Immature natural killer cell (primary cell): ENCODE data around the gene HSPA8. TPM values are rescaled to one million over a fixed set of nuclear protein-coding genes. Genes with fewer than 3 reads are reported as not detected.
A peak's percentile ranks its signal among the peaks of the same experiment; 100 is the strongest.
"Not testable (repeated sequence)": the region's sequence is repeated elsewhere in the genome, so short reads cannot be mapped to it uniquely, and the experiment has no call there.

Experiments
- DNase-seq, 3 donors: peaks; one replicate each; pipeline ENCODE4 v3.0.0; 2022; ENCODE audit warnings: mixed read lengths in 1 of 3
- H3K27ac Mint-ChIP-seq, 6 donors: one replicate each; pipeline ENCODE4 v1.8.0; 2020; ENCODE audit warnings: mixed read lengths in 6 of 6, mild to moderate bottlenecking in 5 of 6, inconsistent platforms in 4 of 6, moderate library complexity in 3 of 6
- H3K27me3 Mint-ChIP-seq, 3 donors: one replicate each; pipeline ENCODE4 v1.8.0; 2020 to 2021; ENCODE audit warnings: low read depth in 3 of 3, mild to moderate bottlenecking in 3 of 3, mixed read lengths in 3 of 3, moderate library complexity in 3 of 3, inconsistent platforms in 1 of 3
- H3K36me3 Mint-ChIP-seq, 3 donors: one replicate each; pipeline ENCODE4 v1.8.0; 2020; ENCODE audit warnings: mixed read lengths in 3 of 3, inconsistent platforms in 2 of 3, mild to moderate bottlenecking in 2 of 3
- H3K4me1 Mint-ChIP-seq, 2 donors: one replicate each; pipeline ENCODE4 v1.8.0; 2020; ENCODE audit warnings: inconsistent platforms in 2 of 2, mild to moderate bottlenecking in 2 of 2, mixed read lengths in 2 of 2, moderate library complexity in 1 of 2
- H3K4me3 Mint-ChIP-seq, 5 donors: one replicate each; pipeline ENCODE4 v1.8.0; 2020; ENCODE audit warnings: mild to moderate bottlenecking in 5 of 5, mixed read lengths in 5 of 5, inconsistent platforms in 3 of 5, moderate library complexity in 3 of 5
- H3K9me3 Mint-ChIP-seq, 6 donors: one replicate each; pipeline ENCODE4 v1.8.0; 2020; ENCODE audit warnings: mild to moderate bottlenecking in 6 of 6, mixed read lengths in 6 of 6, inconsistent platforms in 4 of 6, moderate library complexity in 3 of 6
- polyA plus RNA-seq, 3 donors: library from polyadenylated mRNA; unstranded; fragments of 300-500 nt; fragmentation: Illumina TruSeq; gene quantifications; one replicate each; pipeline ENCODE4 v1.2.3, GENCODE V29; 2021

HSPA8 gene
- polyA plus RNA-seq = 1,000 to 10,000 TPM in 1 of 3 donors, 100 to 1,000 TPM in 2; 797 to 1,150 (median 908) TPM

DNA sequence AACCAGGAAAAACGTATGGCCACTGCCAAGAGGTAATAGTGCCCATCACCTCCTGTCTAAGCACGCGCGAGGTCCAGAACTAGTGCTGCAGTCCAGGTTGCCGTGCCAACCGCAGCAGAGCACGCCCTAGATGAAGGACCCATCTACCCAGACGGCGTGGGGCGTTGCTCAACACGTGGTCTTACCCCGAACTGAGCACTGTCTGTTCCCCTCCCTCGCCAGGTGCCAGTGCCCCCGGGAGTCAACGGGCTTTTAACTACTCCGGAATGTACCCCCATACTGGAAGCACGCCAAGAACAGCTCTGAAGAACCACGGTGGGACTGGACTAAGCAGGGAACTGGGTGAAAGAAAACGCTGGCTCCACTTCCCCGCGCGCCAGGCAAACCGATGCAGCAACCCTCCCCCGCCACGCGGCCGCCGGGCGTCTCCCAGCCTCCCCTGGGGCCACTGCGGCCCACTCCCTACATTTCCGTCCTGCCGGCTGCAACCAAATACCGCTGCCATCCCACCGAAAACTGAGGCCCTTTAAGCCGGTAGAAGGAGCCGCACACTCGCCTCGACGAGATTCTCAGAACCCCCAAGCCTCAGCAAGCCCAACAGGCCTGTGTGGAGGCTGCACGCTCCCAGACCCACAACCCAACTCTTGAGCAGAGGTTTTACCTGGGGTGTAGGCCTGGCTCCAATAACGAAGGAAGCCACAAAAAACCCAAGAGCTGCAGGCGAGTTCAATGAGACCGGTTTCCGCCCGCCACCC is at the start of gene HSPA8:
Gene HSPA8, minus strand, starts transcription at position 734 of the 755 bp plus-strand sequence. CDS start 812 bp downstream, outside the sequence.
- H3K9me3 Mint-ChIP-seq = no peaks in the 10 kb centered on the region
- H3K27me3 Mint-ChIP-seq = peaks cover 23 to 37% (median 29%) of the 10 kb centered on the region in 3 donors
- H3K4me3 Mint-ChIP-seq = peak within 1 kb of the TSS; percentile 88 to 100 (median 99)
- peaks cover 77 to 78% of the 10 kb centered on the region in 2 donors for H3K4me1 Mint-ChIP-seq
- DNase-seq = peak; percentile 63 to 68 (median 67)
- H3K36me3 Mint-ChIP-seq = peaks cover 35 to 55% (median 47%) of the 10 kb centered on the region in 3 donors
- H3K27ac Mint-ChIP-seq = peak within 1 kb of the TSS; percentile 96 to 100 (median 98)

DNA sequence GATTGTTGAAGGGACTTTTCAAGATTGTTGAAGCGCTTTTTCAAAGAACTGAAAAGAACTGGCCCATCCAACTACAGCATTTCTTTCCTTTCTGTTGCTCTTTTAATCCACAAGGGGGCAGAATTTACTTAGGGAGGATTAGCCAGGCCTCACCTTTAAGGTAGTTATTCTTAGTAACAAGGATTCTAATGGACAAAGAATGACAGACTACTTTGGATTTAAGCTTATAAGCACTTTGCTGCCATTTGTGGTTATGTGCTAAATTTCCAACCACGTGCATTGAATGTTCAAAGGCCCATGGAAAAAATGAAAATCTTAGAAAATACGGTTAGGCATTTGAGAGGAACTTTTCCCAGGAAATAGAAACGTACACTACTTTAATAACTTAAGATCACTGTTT is 49.5 kb upstream of the HSPA8 start:
- H3K27me3 Mint-ChIP-seq = peaks cover 0 to 4% (median 2%) of the 10 kb centered on the region in 3 donors
- peak; percentile 9 to 37 (median 33) for DNase-seq
- no peaks in the 10 kb centered on the region for H3K9me3 Mint-ChIP-seq
- peaks cover 5 to 12% of the 10 kb centered on the region in 2 donors for H3K4me1 Mint-ChIP-seq
- H3K4me3 Mint-ChIP-seq = no peak overlapping the region
- peaks cover 0 to 7% (median 4%) of the 10 kb centered on the region in 3 donors for H3K36me3 Mint-ChIP-seq
- H3K27ac Mint-ChIP-seq = no peak overlapping the region

DNA sequence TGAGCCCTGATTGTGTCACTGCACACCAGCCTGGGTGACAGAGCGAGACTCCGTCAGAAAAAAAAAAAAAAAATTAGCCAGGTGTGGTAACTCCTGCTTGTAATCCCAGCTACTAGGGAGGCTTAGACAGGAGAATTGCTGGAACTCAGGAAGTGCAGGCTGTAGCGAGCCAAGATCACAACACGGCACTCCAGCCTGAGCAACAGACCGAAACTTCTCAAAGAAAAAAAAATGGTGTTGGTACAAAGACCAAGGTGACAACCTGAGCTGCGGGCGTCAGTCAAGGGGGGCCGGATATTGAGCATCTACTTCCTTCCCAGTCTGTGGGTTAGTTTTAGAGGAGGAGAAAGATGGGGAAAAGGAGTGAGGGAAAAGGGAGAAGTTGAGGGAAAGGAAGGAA is 48.5 kb upstream of the HSPA8 start:
- Mint-ChIP-seq H3K27me3 (peaks cover 0 to 4% (median 2%) of the 10 kb centered on the region in 3 donors), H3K9me3 (no peaks in the 10 kb centered on the region), H3K4me3 (peak overlapping the region in 2 of 5 donors; percentile 1 to 30), H3K27ac (peak overlapping the region in 3 of 6 donors; percentile 20 to 71 (median 48)), H3K36me3 (peaks cover 0 to 7% (median 4%) of the 10 kb centered on the region in 3 donors), H3K4me1 (peaks cover 5 to 12% of the 10 kb centered on the region in 2 donors)
- peak in 1 of 3 donors; percentile 21 for DNase-seq

DNA sequence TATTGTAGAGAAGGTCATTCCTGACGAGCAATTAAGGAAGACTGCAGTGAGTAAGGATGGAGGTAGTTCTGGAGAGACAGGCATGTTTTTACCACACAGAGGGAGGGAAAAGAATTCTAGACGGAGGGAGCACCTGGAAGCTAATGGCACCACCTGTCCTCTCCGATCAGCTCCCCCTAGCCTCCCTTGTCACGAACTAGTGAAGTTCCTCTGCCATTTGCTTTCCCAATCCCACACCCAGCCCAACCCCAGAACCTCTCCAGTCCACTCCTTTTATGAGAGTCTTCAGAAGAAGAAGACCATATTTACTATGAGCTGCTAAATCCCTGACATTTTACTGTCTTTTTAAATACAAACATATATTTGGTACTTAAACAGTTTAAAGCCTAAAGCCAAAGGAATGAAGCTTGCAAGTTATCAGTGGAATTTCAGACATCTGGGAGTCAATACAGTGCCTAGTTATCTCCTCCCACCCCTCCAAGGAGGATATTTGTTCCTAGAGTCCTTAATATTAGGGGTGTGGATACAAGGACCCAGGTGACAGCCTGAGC is 46.1 kb upstream of the HSPA8 start:
- Mint-ChIP-seq H3K27me3 (peaks cover 2 to 4% (median 2%) of the 10 kb centered on the region in 3 donors), H3K9me3 (no peaks in the 10 kb centered on the region), H3K4me1 (peaks cover 9 to 18% of the 10 kb centered on the region in 2 donors), H3K36me3 (peaks cover 0 to 7% (median 4%) of the 10 kb centered on the region in 3 donors), H3K27ac (no peak overlapping the region), H3K4me3 (no peak overlapping the region)
- no peak for DNase-seq

DNA sequence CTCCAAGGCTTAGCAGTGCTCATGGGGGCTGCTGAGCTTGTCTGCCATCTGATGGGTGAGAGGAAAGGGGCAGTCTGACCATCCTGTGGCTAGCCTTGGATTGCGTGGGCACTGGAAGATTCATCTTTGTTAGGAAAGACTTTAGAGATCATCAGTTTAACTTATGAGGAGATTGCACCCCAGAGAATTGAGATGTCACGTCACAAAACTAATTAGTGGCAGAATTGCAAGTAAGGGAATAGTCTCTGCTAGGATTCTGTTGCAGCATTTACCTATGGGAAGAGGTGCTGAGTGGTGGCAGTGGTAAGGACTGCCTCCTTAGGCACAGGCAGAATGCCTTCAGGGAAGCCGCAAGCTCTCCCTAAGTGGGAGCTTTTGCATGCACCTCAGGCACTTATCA is 42.8 kb upstream of the HSPA8 start:
- H3K36me3 Mint-ChIP-seq = peaks cover 0 to 7% (median 6%) of the 10 kb centered on the region in 3 donors
- H3K9me3 Mint-ChIP-seq = no peaks in the 10 kb centered on the region
- no peak overlapping the region for H3K4me3 Mint-ChIP-seq
- peaks cover 0 to 3% (median 2%) of the 10 kb centered on the region in 3 donors for H3K27me3 Mint-ChIP-seq
- H3K27ac Mint-ChIP-seq = no peak overlapping the region
- H3K4me1 Mint-ChIP-seq = peaks cover 4 to 7% of the 10 kb centered on the region in 2 donors
- DNase-seq = no peak

DNA sequence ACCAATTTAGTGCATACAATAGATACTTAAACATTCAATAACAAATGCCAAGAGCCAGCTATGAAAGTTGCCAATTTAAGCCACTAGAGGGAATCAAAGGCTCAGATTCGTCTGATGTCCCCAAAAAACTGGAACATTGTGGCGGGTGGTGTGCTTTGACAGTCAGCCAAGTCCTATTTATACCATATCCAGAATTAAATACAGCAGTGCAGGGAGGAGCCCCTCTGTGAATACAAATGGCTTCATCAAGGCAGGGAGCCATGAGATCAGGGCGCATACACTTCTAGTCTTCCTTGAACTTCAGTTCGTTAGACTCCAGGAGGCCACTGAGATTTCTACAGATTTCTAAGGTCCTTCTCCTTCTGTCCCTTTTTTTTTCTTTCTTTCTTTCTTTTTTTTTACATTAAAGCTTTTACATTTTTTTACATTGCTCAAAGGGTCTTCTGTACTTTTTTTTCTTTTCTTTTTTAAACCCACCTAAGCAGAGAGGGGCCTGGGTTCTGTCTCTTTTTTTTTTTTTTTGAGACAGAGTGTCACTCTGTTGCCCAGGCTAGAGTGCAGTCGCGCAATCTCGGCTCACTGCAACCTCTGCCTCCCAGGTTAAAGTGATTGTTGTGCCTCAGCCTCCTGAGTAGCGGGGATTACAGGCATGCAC is 41.5 kb upstream of the HSPA8 start:
- peak overlapping the region in 1 of 6 donors; percentile 7 for H3K27ac Mint-ChIP-seq
- H3K36me3 Mint-ChIP-seq = peaks cover 0 to 14% (median 11%) of the 10 kb centered on the region in 3 donors
- DNase-seq = peak; percentile 10 to 31 (median 21)
- H3K27me3 Mint-ChIP-seq = peaks cover 0 to 3% (median 2%) of the 10 kb centered on the region in 3 donors
- no peak overlapping the region for H3K4me3 Mint-ChIP-seq
- no peaks in the 10 kb centered on the region for H3K9me3 Mint-ChIP-seq
- H3K4me1 Mint-ChIP-seq = peaks cover 4 to 7% of the 10 kb centered on the region in 2 donors

DNA sequence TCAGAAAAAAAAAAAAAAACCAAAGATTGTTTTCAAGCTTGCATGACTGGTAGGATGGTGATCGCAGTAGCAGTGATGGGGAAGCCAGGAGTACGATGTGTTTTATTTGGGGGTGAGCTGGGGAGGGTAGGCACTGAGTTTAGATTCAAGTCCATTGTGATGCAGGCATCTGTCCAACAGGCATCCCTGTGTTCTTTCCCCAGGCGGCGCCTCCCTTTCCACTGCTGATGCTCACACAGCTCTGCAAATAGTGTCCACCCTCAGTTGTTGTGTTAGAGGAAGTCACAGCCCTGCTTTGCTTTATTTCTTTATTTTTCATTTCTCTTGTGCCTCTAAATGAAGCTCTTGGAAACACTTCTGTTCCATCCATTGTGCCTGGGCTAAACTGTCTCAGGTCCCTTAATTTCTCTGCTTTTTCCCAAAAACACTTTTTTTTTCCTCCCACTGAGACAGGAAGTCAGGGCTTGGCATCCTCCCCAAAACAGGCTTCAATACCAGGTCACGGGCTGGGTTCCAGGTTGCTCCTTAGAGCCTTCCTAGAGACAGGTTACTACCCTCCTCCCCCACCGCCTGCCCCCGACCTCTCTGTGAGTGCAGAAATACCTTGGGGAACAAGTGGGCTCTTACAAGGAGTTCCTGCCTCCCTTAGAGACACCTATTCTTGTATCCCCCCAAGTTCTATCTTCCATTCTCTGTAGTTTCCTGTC is 38.6 kb upstream of the HSPA8 start:
- H3K27me3 Mint-ChIP-seq = peaks cover 0 to 6% (median 2%) of the 10 kb centered on the region in 3 donors
- peaks cover 4 to 16% (median 8%) of the 10 kb centered on the region in 3 donors for H3K36me3 Mint-ChIP-seq
- H3K27ac Mint-ChIP-seq = peak overlapping the region in 1 of 6 donors; percentile 12
- H3K4me3 Mint-ChIP-seq = no peak overlapping the region
- H3K4me1 Mint-ChIP-seq = peaks cover 4 to 7% of the 10 kb centered on the region in 2 donors
- DNase-seq = no peak
- no peaks in the 10 kb centered on the region for H3K9me3 Mint-ChIP-seq

DNA sequence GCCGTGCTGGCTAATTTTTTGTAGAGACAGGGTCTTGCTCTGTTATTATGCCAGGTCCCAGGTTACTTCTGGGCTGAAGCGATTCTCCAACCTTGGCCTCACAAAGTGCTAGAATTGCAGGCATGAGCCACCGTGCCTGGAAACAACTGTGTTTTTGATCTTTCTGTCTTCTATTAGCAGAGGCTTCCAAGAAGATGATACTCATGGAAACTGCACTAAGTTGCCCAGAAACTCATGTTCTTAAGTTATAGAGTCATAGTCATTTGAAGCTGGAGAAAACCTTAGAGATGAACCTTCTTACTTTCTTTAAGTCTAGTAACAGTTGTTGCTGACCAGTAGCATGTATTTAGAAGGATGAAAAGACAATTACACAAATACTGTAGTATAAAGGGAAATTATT is 37.1 kb upstream of the HSPA8 start:
- Mint-ChIP-seq H3K27ac (no peak overlapping the region), H3K36me3 (peaks cover 4 to 16% (median 10%) of the 10 kb centered on the region in 3 donors), H3K4me3 (no peak overlapping the region)

DNA sequence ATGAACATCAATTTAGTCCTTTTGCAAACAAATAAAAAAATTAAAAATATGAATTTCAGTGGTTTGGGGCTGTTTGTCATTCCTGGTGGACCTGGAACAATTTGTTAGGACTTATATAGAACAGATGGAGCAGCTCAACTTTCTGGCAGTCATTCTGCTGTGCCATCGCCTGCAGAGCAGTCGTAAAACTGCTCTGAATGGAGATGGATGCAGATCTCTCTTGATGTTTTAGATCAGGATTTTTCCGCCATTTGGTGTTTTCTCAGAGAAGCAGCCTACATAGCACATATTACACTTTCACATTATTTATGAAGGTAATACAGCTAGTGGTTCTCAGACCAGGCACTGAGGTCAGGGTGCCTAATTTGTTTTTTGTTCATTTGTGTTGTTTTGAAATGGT is 31.8 kb upstream of the HSPA8 start:
- no peak overlapping the region for H3K4me3 Mint-ChIP-seq
- no peak for DNase-seq
- no peak overlapping the region for H3K27ac Mint-ChIP-seq
- H3K27me3 Mint-ChIP-seq = peaks cover 0 to 3% (median 2%) of the 10 kb centered on the region in 3 donors
- H3K9me3 Mint-ChIP-seq = no peaks in the 10 kb centered on the region
- peaks cover 3% of the 10 kb centered on the region in 2 donors for H3K4me1 Mint-ChIP-seq
- H3K36me3 Mint-ChIP-seq = peaks cover 0 to 10% (median 7%) of the 10 kb centered on the region in 3 donors

More for the DNA sequence above, 37.1 kb upstream of the HSPA8 start:
- Mint-ChIP-seq H3K27me3 (peaks cover 0 to 6% (median 2%) of the 10 kb centered on the region in 3 donors), H3K4me1 (peaks cover 4 to 7% of the 10 kb centered on the region in 2 donors), H3K9me3 (no peaks in the 10 kb centered on the region)
- no peak for DNase-seq

DNA sequence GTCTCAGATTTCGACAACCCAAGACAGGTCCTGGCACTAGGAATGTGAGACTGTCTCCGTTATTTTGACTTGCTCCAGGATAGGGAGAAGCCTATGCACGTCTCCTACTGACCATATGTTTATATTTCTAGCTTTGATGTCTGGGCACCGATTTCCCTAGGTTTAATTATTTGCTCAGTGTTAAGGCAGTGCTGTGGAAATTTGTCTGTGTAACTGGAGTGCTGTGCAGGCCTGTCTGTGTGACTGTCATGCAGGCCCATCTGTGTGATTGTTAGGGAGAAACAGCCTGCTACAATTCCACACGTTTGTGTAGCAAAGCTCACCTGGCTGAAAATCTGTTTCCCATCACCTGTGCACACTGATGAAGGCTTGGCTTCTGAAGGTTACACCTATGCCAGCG is 29.6 kb upstream of the HSPA8 start:
- Mint-ChIP-seq H3K27ac (peak overlapping the region in 3 of 6 donors; percentile 9 to 62 (median 18)), H3K4me3 (no peak overlapping the region), H3K4me1 (peaks cover 22% of the 10 kb centered on the region in 2 donors), H3K9me3 (no peaks in the 10 kb centered on the region), H3K36me3 (peaks cover 0 to 3% (median 0%) of the 10 kb centered on the region in 3 donors), H3K27me3 (peaks cover 2% of the 10 kb centered on the region in 3 donors)
- DNase-seq = no peak

DNA sequence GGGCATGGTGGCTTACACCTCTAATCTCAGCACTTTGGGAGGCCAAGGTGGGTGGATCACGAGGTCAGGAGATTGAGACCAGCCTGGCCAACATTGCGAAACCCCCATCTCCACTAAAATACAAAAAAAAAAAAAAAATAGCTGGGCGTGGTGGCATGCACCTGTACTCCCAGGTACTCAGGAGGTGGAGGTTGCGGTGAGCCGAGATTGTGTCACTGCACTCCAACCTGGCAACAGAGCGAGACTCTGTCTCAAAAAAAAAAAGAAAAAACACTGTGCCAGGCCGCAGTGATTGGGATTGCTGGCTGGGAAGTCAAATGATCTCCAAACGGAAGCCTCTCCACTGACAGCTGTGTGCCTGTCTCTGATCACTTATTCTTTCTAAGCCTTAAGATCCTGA is 28.2 kb upstream of the HSPA8 start:
- DNase-seq, H3K36me3 Mint-ChIP-seq, H3K9me3 Mint-ChIP-seq, H3K4me3 Mint-ChIP-seq, H3K27me3 Mint-ChIP-seq: not testable (repeated sequence)
- H3K27ac Mint-ChIP-seq = peak overlapping the region in 2 of 6 donors; percentile 53 to 71
- H3K4me1 Mint-ChIP-seq = peaks cover 27 to 28% of the 10 kb centered on the region in 2 donors

DNA sequence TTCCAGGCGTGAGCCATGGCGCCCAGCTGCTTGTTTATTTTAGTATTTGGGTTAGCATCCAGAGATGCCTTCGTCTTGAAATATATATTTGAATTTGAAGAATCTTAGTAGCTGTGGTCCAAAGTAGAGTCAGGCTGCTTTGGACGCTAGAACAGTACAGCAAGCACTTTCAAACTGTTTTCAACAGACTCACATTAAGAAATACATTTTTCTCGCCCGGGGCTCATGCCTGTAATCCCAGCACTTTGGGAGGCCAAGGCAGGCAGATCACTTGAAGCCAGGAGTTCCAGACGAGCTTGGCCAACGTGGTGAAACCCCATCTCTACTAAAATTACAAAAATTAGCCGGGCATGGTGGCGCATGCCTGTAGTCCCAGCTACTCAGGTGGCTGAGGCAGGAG is 27.0 kb upstream of the HSPA8 start:
- not testable (repeated sequence) for DNase-seq, H3K27me3 Mint-ChIP-seq, H3K36me3 Mint-ChIP-seq, H3K9me3 Mint-ChIP-seq
- Mint-ChIP-seq H3K4me1 (peaks cover 28 to 29% of the 10 kb centered on the region in 2 donors), H3K27ac (peak overlapping the region in 4 of 6 donors; percentile 32 to 94 (median 76)), H3K4me3 (peak overlapping the region in 2 of 5 donors; percentile 12 to 25)

DNA sequence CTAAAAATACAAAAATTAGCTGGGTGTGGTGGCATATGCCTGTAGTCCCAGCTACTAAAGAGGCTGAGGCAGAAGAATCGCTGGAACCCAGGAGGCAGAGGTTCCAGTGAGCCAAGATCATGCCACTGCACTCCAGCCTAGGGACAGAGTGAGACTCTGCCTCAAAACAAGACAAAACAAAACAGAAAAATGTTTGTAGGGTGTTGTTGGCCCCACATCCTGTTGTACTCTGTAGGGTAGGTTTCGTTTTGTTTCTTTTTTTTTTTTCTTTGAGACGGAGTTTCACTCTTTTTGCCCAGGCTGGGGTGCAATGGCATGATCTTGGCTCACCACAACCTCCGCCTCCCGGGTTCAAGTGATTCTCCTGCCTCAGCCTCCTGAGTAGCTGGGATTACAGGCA is 25.7 kb upstream of the HSPA8 start:
- Mint-ChIP-seq H3K4me3 (peak overlapping the region; percentile 68 to 76 (median 73)), H3K4me1 (peaks cover 40 to 42% of the 10 kb centered on the region in 2 donors), H3K27ac (peak overlapping the region; percentile 89 to 94 (median 92))
- not testable (repeated sequence) for H3K27me3 Mint-ChIP-seq, H3K36me3 Mint-ChIP-seq, H3K9me3 Mint-ChIP-seq
- peak; percentile 44 to 65 (median 54) for DNase-seq
